Psoas muscle (tissue), 8 donors: Measurements from ENCODE around the gene GATB. TPM values are rescaled to one million over a fixed set of nuclear protein-coding genes. Genes with fewer than 3 reads are reported as not detected.

Source experiments
- ATAC-seq, 4 donors: fragments of 200-7000 bp; cut with Tn5 transposase; one replicate each; pipeline ENCODE4 v1.9.1; 2020; ENCODE audit warnings: moderate library complexity in 3 of 4, mild to moderate bottlenecking in 2 of 4
- DNase-seq, 2 donors: peaks; one replicate each; pipeline ENCODE4 v3.0.0-alpha.2; 2020
- H3K27ac ChIP-seq: fragments of 200-600 bp; one replicate; pipeline ENCODE4 v1.8.0; 2022
- H3K27me3 ChIP-seq, 3 donors: fragments of 200-600 bp in 1 of 3; one replicate each; pipeline versions ENCODE4 v1.6.1 to v1.8.0; 2013 to 2022; ENCODE audit warnings: low read length in 2 of 3, mild to moderate bottlenecking in 2 of 3, moderate library complexity in 1 of 3; ENCODE audit not compliant: insufficient read depth in 3 of 3
- H3K36me3 ChIP-seq, 2 donors: fragments of 200-600 bp in 1 of 2; one replicate each; pipeline versions ENCODE4 v1.6.1 to v1.8.0; 2013 to 2022; ENCODE audit warnings: low read depth in 1 of 2, mild to moderate bottlenecking in 1 of 2, moderate library complexity in 1 of 2; ENCODE audit not compliant: insufficient read depth in 1 of 2
- H3K4me1 ChIP-seq: fragments of 200-600 bp; one replicate; pipeline ENCODE4 v1.8.0; 2022
- H3K4me3 ChIP-seq: fragments of 200-600 bp; one replicate; pipeline ENCODE4 v1.8.0; 2022; ENCODE audit warnings: mild to moderate bottlenecking
- H3K9me3 ChIP-seq: fragments of 200-600 bp; one replicate; pipeline ENCODE4 v1.8.0; 2022
- WGBS, 3 donors: extraction: QIAGEN DNeasy Blood & Tissue Kit; methylation state at CpG; one replicate each; pipeline versions ENCODE4 v1.1.6 to v1.1.7; 2013; 5-methylcytosine and 5-hydroxymethylcytosine counted together
- intact Hi-C, 2 donors: fragments of 100-400 bp; cut with DNase I; formaldehyde crosslinking; loops; one replicate each; pipeline versions ENCODE4 v1.11.0 to v1.14.2; 2022
- long read RNA-seq, 2 donors: library from polyadenylated mRNA; unstranded; transcript quantifications; one replicate each; pipeline ENCODE4 v2.0.0, GENCODE V29; 2021
- polyA plus RNA-seq, 3 donors: library from polyadenylated mRNA; stranded (reverse); fragments of 200-250 nt; gene quantifications; one replicate each; pipeline ENCODE4 v1.2.3, GENCODE V29; 2013
- total RNA-seq, 4 donors: library from RNA; stranded (reverse); fragmentation: NEBNext Ultra II Directional in 2 of 4; extraction: Animal tissue kit (Norgen Biotek cat#: 25700) in 2 of 4; gene quantifications; one replicate each; pipeline versions ENCODE4 v1.2.1 to v1.2.4, GENCODE V29; 2021 to 2023
- TF ChIP-seq, protein P1 (sequence below): fragments of 200-600 bp; IDR thresholded peaks from one replicate; pipeline ENCODE4 v1.8.0; 2022; ENCODE audit warnings: antibody characterized with exemption
- donor health status: healthy with polysubstance abuse.
- donor health status: DM: no; HTN: no; CAD: no; lungs with moderate emphysema.
- donor health status: Bipolar disorder and iron deficiency.
- donor health status: healthy.
- donor health status: DM: yes; HTN: yes; CAD: no.
- donor health status: DM: no; HTN: no; CAD: no.
- donor health status: DM: no; HTN: no; CAD: no.
- donor health status: DM: yes; HTN: yes; CAD: no.

The GATB gene, protein sequence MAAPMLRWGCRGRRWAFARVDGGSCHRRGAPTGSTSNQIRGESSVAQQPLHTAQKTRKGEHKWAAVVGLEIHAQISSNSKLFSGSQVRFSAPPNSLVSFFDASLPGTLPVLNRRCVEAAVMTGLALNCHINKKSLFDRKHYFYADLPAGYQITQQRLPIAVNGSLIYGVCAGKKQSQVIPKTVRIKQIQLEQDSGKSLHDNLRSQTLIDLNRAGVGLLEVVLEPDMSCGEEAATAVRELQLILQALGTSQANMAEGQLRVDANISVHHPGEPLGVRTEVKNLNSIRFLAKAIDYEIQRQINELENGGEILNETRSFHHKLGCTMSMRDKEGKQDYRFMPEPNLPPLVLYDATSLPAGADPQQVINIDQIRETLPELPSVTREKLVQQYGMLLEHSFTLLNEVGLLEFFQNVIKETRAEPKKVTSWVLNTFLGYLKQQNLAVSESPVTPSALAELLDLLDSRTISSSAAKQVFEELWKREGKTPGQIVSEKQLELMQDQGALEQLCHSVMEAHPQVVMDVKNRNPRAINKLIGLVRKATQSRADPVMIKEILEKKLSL
- total RNA-seq: 10 to 100 TPM; 22.8 to 36.6 (median 28.7) TPM
- 10 to 100 TPM; 23.8 to 29.6 (median 28.3) TPM for polyA plus RNA-seq
- long read RNA-seq, donor 1, transcript GATB-201 (13 exons, 2,385 nt): major isoform, 27 of 30 reads
- long read RNA-seq, donor 1, partial matches to known transcripts: 2 of 30 reads
- long read RNA-seq, donor 1, other reads (novel, unspliced or antisense): 0 of 30 reads
- long read RNA-seq, donor 2, transcript GATB-201 (13 exons, 2,385 nt): major isoform, 36 of 43 reads
- long read RNA-seq, donor 2, partial matches to known transcripts: 2 of 43 reads
- long read RNA-seq, donor 2, other reads (novel, unspliced or antisense): 5 of 43 reads

DNA sequence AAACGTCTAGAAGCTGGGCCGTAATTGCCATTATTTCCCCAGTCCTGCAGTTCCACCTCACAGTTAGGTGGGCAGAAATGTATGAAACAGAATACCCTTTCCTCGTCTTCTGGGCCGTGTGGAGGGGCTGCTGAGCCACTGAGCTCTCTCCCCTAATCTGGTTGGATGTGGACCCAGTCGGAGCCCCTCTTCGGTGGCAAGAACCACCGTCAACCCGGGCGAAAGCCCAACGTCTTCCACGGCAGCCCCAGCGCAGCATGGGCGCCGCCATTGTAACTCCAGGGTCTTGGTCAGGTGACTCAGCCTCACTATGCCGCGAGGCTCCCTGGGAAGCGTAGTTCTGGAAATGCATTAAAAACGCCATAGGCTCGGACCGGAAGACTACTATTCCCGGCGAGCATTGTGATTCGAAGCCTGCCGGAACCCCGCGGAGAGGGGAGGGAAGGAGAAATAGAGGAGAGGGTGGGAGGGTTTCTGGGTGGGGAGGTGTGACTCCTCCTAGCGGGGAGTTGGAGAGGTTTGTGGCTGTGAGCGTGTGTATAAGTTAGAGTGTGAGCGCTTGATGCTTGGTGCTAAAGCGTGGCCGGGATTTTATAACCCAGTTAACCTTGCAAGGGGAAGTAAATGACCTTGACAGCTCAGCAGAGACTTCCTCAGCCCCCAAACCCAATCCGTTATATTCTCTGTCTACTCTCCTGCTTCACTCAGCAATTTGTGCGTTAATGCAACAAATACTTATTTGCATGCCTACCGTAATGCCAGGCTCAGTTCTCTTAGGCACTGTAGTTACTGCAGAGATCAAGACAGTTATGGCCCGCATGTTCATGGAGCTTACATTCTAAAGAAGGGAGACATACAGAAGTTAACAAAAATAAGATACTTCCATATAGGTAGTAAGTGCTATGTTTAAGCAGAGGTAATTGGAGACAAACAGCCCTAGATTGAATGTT, at the start of gene GATB:
TSS of gene GATB (minus strand) at position 296 of the 950 bp plus-strand sequence. CDS start at position 271, 25 bp downstream.
- ATAC-seq (peak; percentile 100), DNase-seq (peak; percentile 91 to 95)
- WGBS, 3 donors: 4 to 6% (median 5%) methylated on average over 35 of the region's 35 CpGs
- intact Hi-C loops: loop anchor here in 1 of 2 donors (10.0 kb wide), 1 partner anchor 624 kb away; no protein-coding TSS in a partner anchor
- no peaks in the 10 kb centered on the region for H3K27me3 ChIP-seq
- peak within 1 kb of the TSS; percentile 77 for H3K4me3 ChIP-seq
- H3K9me3 ChIP-seq: no peaks in the 10 kb centered on the region
- peaks cover 0 to 28% of the 10 kb centered on the region in 2 donors for H3K36me3 ChIP-seq
- peaks cover 5% of the 10 kb centered on the region for H3K4me1 ChIP-seq
- peak within 1 kb of the TSS; percentile 76 for H3K27ac ChIP-seq
- TF ChIP-seq, protein P1, sequence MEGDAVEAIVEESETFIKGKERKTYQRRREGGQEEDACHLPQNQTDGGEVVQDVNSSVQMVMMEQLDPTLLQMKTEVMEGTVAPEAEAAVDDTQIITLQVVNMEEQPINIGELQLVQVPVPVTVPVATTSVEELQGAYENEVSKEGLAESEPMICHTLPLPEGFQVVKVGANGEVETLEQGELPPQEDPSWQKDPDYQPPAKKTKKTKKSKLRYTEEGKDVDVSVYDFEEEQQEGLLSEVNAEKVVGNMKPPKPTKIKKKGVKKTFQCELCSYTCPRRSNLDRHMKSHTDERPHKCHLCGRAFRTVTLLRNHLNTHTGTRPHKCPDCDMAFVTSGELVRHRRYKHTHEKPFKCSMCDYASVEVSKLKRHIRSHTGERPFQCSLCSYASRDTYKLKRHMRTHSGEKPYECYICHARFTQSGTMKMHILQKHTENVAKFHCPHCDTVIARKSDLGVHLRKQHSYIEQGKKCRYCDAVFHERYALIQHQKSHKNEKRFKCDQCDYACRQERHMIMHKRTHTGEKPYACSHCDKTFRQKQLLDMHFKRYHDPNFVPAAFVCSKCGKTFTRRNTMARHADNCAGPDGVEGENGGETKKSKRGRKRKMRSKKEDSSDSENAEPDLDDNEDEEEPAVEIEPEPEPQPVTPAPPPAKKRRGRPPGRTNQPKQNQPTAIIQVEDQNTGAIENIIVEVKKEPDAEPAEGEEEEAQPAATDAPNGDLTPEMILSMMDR: peak; percentile 57

DNA sequence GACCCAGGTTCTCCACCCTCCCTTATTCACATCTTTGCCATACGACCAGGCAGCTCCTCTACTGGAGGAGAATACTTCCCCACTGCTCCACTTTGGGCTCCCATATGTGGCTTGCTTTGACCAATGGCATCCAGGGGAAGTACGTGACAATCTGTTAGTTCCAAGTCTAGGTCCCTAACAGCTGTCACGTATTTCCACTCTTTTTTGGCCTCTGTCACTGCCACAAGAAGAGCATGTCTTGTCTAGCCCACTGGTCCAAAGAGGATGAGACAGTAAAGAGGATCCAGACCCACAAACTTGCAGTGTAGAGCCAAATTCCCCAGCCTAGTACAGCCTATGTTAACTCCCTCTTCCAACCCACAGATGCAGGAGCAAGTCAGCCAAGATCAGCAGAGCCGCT, 49.7 kb upstream of the GATB start:
- Histone ChIP-seq H3K9me3 (no peaks in the 10 kb centered on the region), H3K27ac (no peak overlapping the region), H3K4me3 (no peak overlapping the region), H3K4me1 (no peaks in the 10 kb centered on the region), H3K27me3 (no peaks in the 10 kb centered on the region), H3K36me3 (no peaks in the 10 kb centered on the region)
- intact Hi-C loops: no loop called here
- ATAC-seq (no peak), DNase-seq (no peak)
- TF ChIP-seq, protein P1: no peak
- 54 to 65% (median 64%) methylated on average over 4 of the region's 4 CpGs for WGBS, 3 donors

DNA sequence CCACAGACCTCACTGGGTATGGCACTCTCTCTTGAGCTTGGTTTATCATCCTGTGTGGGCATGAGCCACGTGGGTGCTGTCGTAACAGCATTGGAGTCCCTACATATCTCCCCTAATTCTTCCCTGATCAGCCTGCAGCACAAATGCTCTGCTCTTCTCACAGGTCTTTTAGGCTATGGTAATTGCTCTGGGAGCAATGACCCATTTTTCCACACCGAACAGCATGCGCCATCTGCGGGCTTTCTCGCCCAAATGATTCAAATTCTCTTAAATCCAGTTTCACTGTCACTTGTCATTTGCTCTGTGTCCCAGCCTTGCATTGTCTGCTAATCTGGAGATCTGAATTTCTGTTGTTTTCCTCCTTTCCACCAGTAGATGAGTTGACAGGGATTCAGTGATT, 48.9 kb upstream of the GATB start:
- TF ChIP-seq, protein P1: no peak
- ATAC-seq (no peak), DNase-seq (no peak)
- Histone ChIP-seq H3K27ac (no peak overlapping the region), H3K27me3 (no peaks in the 10 kb centered on the region), H3K9me3 (no peaks in the 10 kb centered on the region), H3K4me3 (no peak overlapping the region), H3K4me1 (no peaks in the 10 kb centered on the region), H3K36me3 (no peaks in the 10 kb centered on the region)
- 89 to 96% (median 93%) methylated on average over 6 of the region's 6 CpGs for WGBS, 3 donors
- intact Hi-C loops: no loop called here

DNA sequence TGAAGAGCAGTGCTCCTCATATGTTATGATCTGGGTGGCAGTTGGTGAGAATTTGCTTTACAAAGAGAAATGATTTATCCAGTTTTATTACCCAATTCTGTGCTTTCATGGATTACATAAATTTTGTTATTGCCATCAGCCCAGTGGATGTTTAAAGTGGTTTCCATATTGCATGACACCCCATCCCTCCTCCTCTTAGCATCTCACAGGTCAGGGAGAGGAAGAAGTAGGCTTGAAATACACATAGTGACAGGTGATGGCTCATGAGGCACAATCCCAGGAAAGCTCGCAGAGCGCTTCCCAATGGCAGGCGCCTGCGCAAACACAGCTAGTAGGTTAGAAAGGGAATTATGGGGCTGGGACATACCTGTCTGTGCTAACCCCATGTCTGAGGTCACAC, 47.7 kb upstream of the GATB start:
- Histone ChIP-seq H3K4me1 (no peaks in the 10 kb centered on the region), H3K27ac (no peak overlapping the region), H3K9me3 (no peaks in the 10 kb centered on the region), H3K27me3 (no peaks in the 10 kb centered on the region), H3K4me3 (no peak overlapping the region), H3K36me3 (no peaks in the 10 kb centered on the region)
- DNase-seq (no peak), ATAC-seq (no peak)
- 98 to 99% (median 98%) methylated on average over 4 of the region's 4 CpGs for WGBS, 3 donors
- intact Hi-C loops: no loop called here
- TF ChIP-seq, protein P1: no peak
